Measurements from ENCODE around the gene TMEM234. TPM values are rescaled to one million over a fixed set of nuclear protein-coding genes. Genes with fewer than 3 reads are reported as not detected.

Gene TMEM234
- total RNA-seq, 1 experiment from 2014 or later: 16.6 TPM

GRCh38 chr1:32201011-32201855 lies 20.9 kb downstream of the TMEM234 start:
- peak; percentile 53 for DNase-seq (ENCODE audit: low read depth)

GRCh38 chr1:32200226-32201010 lies 21.7 kb downstream of the TMEM234 start, which contains the start of gene CCDC28B:
CCDC28B (plus strand) TSS chr1:32200595; CDS start chr1:32201936, 1,341 bp downstream.
- peak; percentile 68 for DNase-seq (ENCODE audit: low read depth)

DNA sequence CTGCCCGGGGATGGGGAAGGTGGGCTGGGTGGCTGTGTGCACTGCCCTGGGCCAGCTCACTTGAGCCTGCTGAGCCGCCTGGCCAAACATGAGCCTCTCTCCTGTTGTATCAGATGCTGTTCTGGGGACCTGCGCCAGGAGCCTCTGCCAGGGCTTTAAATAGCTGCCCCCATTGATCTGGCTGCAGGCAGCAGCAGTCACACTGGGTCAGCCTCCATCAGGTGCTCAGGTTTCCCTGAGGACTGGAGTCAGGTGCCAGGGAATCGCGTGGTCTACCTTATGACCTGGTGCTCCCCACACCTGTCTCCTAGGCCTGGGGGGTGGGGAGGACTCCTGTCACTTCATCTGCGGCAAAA lies 22.5 kb downstream of the TMEM234 start:
- DNase-seq (ENCODE audit: low read depth): no peak

- no peak for DNase-seq (ENCODE audit: low read depth)
These were observed 23.0 kb downstream of the TMEM234 start for GRCh38 chr1:32199043-32199716.

- DNase-seq (ENCODE audit: low read depth): no peak
These were observed 23.7 kb downstream of the TMEM234 start for GRCh38 chr1:32198237-32199042.

GRCh38 chr1:32197837-32198236 lies 24.3 kb downstream of the TMEM234 start:
- DNase-seq (ENCODE audit: low read depth): no peak

GRCh38 chr1:32197074-32197473 lies 25.1 kb downstream of the TMEM234 start:
- DNase-seq (ENCODE audit: low read depth): no peak

- DNase-seq (ENCODE audit: low read depth): no peak
These were observed 26.0 kb downstream of the TMEM234 start for GRCh38 chr1:32195972-32196823.

GRCh38 chr1:32195531-32195930 lies 26.6 kb downstream of the TMEM234 start:
- DNase-seq (ENCODE audit: low read depth): no peak

GRCh38 chr1:32194984-32195383 lies 27.2 kb downstream of the TMEM234 start:
- no peak for DNase-seq (ENCODE audit: low read depth)

GRCh38 chr1:32192220-32192948 lies 29.8 kb downstream of the TMEM234 start:
- DNase-seq (ENCODE audit: low read depth): no peak

DNA sequence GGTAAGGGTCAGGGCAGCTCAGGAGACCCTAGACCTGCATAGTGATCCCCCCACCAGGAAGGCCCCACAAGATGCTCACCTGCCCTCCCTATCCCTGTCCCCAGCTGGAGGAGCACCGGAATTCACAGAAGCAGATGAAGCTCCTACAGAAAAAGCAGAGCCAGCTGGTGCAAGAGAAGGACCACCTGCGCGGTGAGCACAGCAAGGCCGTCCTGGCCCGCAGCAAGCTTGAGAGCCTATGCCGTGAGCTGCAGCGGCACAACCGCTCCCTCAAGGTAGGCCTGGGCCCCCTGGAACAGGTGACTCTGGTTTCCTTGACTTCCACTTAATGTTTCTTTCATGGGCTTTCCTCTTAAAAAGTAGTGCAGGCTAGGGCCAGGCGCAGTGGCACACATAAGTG lies 34.3 kb downstream of the TMEM234 start:
- no peak for DNase-seq (ENCODE audit: low read depth)

DNA sequence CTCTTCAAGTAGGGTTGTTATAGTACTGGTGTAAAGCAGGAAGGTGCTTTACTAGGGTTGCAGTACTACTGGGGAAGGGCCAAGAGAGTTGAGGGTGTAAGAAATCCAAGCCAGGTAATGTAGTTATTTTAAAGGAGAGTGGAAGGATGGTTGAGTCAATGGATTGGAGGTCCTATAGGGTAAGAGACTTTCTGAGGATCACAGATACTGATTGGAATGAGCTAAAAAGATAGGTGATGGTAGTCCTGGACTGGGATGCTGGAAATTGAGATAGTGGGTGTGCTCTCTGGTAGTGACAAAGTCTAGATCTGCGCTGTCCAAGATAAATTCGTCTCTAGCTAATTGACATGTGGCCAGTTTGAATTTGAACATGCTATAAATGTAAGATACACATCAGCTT lies 35.7 kb downstream of the TMEM234 start:
- no peak for DNase-seq (ENCODE audit: low read depth)

GRCh38 chr1:32186077-32186476 lies 36.1 kb downstream of the TMEM234 start:
- DNase-seq (ENCODE audit: low read depth): no peak

- no peak for DNase-seq (ENCODE audit: low read depth)
These were observed 37.5 kb downstream of the TMEM234 start for GRCh38 chr1:32184650-32185049.

DNA sequence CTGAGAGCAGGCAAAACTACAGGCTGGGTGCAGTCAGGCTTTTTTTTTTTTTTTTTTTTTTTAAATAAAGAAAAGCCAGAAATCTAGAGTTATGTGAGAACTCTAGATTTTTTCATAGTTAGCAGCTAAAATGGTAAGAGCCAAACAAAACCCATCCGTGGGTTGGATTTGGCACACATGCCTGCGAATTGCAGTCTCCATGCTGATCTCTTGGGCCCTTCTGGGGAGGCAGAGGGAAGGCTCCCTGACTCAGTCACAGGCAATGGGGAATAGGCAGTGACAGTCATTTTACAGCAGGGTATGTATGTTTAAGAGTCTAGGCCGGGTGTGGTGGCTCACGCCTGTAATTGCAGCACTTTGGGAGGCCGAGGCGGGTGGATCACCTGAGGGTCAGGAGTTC lies 40.1 kb downstream of the TMEM234 start:
- DNase-seq (ENCODE audit: low read depth): no peak

DNA sequence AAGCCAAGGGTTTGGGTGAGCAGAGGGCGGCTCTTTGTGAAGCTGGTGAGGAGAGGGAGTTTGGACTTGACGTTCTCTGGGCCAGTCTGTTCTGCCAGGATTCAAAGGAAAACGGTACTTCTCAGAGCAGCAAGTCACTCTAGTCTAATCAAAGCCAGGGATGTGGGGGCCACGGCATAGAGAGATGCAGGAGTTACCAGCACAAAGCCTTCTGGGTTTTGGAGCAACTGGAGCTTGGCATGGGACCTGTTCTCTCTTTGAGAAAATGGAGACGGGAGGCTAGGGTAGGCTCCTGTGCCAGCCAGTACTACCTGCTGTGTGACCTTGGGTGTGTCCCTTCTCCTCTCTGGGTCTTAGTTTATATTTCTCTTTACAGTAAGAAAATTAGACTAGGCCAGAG lies 40.6 kb downstream of the TMEM234 start:
- no peak for DNase-seq (ENCODE audit: low read depth)

- DNase-seq (ENCODE audit: low read depth): no peak
These were observed 41.1 kb downstream of the TMEM234 start for GRCh38 chr1:32181065-32181464.

DNA sequence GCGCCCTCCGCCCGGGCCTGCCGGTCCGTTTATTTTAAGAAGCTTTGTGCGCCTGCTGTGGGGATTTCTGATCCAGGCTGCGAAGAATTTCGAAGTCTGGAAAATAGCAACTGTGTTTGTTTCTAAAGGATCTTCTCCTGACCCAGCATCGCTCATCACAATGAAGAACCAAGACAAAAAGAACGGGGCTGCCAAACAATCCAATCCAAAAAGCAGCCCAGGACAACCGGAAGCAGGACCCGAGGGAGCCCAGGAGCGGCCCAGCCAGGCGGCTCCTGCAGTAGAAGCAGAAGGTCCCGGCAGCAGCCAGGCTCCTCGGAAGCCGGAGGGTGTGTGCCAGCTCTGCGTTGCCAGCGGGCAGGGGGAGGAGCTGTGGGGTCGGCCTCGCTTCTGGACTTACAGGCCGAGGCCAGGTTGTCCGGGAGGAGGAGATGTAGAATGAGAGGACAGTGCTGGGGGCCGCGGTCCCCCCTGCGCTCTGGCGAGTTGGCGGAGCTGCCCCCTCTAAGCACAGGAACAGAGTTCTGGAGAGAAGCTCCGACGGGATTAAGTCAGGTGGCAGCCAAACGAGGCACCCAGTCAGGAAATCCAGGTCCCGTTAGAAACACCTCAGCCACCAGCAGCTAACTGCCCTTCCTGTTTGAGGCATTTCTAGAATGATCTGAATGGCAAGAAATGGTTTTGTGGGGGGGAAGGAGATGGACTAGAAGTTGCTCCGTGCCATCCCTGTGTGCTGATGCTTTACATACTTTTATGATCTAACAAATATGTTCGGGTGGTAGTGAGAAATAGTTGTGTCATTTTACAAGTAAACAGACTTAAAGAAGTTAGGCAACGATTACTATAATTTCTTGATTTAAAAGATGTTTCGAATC lies 41.7 kb downstream of the TMEM234 start:
- peak; percentile 51 for DNase-seq (ENCODE audit: low read depth)
